Measurements from ENCODE around the gene DUSP22. TPM values are rescaled to one million over a fixed set of nuclear protein-coding genes. Genes with fewer than 3 reads are reported as not detected.

The DUSP22 gene
- total RNA-seq, 4 donors from 2014 or later, result 53.3 to 95.2 (median 71.3) TPM

- TF ChIP-seq CTCF (IDR thresholded peaks at IDR 0.05) (no peak), EP300 (IDR thresholded peaks at IDR 0.05) (no peak), POLR2AphosphoS5 (IDR thresholded peaks at IDR 0.05) (no peak), POLR2A (IDR thresholded peaks at IDR 0.05) (no peak)
- Histone ChIP-seq H3K27me3 (no peaks in the 10 kb centered on the region), H3K9me3 (no peaks in the 10 kb centered on the region), H3K4me3 (no peak overlapping the region), H3K36me3 (no peaks in the 10 kb centered on the region), H3K27ac (no peak overlapping the region), H3K4me1 (peaks cover 44% of the 10 kb centered on the region)
- peak in 1 of 2 donors; percentile 56 for DNase-seq (ENCODE audit: low spot score in 2 of 2)
- WGBS, result 76% methylated on average over 9 of the region's 9 CpGs
Measured at GRCh38 chr6:290111-290922, 2.0 kb upstream of the DUSP22 start.

GRCh38 chr6:291204-291696, 1.0 kb upstream of the DUSP22 start:
- Histone ChIP-seq H3K36me3 (no peaks in the 10 kb centered on the region), H3K4me1 (peaks cover 54% of the 10 kb centered on the region), H3K9me3 (no peaks in the 10 kb centered on the region), H3K4me3 (peak overlapping the region; percentile 78), H3K27ac (peak overlapping the region; percentile 99), H3K27me3 (no peaks in the 10 kb centered on the region)
- peak in 1 of 2 donors; percentile 68 for DNase-seq (ENCODE audit: low spot score in 2 of 2)
- 41% methylated on average over 8 of the region's 8 CpGs for WGBS
- TF ChIP-seq POLR2AphosphoS5 (IDR thresholded peaks at IDR 0.05) (no peak), CTCF (IDR thresholded peaks at IDR 0.05) (no peak), POLR2A (IDR thresholded peaks at IDR 0.05) (no peak), EP300 (IDR thresholded peaks at IDR 0.05) (no peak)

GRCh38 chr6:292506-293192, 362 bp downstream of the DUSP22 start:
- H3K4me3 ChIP-seq, result peak overlapping the region; percentile 78
- H3K27ac ChIP-seq, result peak overlapping the region; percentile 99
- no peak for TF ChIP-seq EP300 (IDR thresholded peaks at IDR 0.05)
- TF ChIP-seq POLR2AphosphoS5 (IDR thresholded peaks at IDR 0.05), result peak in 1 of 3 donors; percentile 42
- TF ChIP-seq CTCF (IDR thresholded peaks at IDR 0.05), result peak in 1 of 2 donors; percentile 2
- DNase-seq (ENCODE audit: low spot score in 2 of 2), result peak; percentile 90 to 91
- H3K9me3 ChIP-seq, result no peaks in the 10 kb centered on the region
- no peaks in the 10 kb centered on the region for H3K36me3 ChIP-seq
- peaks cover 64% of the 10 kb centered on the region for H3K4me1 ChIP-seq
- WGBS, result 24% methylated on average over 48 of the region's 52 CpGs
- H3K27me3 ChIP-seq, result no peaks in the 10 kb centered on the region

- H3K4me1 ChIP-seq, result peaks cover 66% of the 10 kb centered on the region
- peak overlapping the region; percentile 99 for H3K27ac ChIP-seq
- WGBS, result 37% methylated on average over 24 of the region's 24 CpGs
- H3K4me3 ChIP-seq, result peak overlapping the region; percentile 78
- TF ChIP-seq CTCF (IDR thresholded peaks at IDR 0.05) (no peak), POLR2A (IDR thresholded peaks at IDR 0.05) (peak in 1 of 2 donors; percentile 28), EP300 (IDR thresholded peaks at IDR 0.05) (no peak), POLR2AphosphoS5 (IDR thresholded peaks at IDR 0.05) (peak in 1 of 3 donors; percentile 36)
- DNase-seq (ENCODE audit: low spot score in 2 of 2), result peak in 1 of 2 donors; percentile 89
- no peaks in the 10 kb centered on the region for H3K27me3 ChIP-seq
- H3K9me3 ChIP-seq, result no peaks in the 10 kb centered on the region
- H3K36me3 ChIP-seq, result no peaks in the 10 kb centered on the region
Measured at GRCh38 chr6:293193-294174, 1.2 kb downstream of the DUSP22 start.

Measured in suprapubic skin (tissue), 4 donors.